GM19023 (cell line): Measurements from ENCODE around the gene CRMP1.
"Not testable (repeated sequence)": the region's sequence is repeated elsewhere in the genome, so short reads cannot be mapped to it uniquely, and the experiment has no call there.

ENCODE experiments used
- ATAC-seq: cut with Tn5 transposase; IDR thresholded peaks from one replicate; pipeline ENCODE4 v1.9.1; 2021; ENCODE audit warnings: mild to moderate bottlenecking, moderate library complexity; ENCODE audit not compliant: unreplicated experiment

The CRMP1 gene

DNA sequence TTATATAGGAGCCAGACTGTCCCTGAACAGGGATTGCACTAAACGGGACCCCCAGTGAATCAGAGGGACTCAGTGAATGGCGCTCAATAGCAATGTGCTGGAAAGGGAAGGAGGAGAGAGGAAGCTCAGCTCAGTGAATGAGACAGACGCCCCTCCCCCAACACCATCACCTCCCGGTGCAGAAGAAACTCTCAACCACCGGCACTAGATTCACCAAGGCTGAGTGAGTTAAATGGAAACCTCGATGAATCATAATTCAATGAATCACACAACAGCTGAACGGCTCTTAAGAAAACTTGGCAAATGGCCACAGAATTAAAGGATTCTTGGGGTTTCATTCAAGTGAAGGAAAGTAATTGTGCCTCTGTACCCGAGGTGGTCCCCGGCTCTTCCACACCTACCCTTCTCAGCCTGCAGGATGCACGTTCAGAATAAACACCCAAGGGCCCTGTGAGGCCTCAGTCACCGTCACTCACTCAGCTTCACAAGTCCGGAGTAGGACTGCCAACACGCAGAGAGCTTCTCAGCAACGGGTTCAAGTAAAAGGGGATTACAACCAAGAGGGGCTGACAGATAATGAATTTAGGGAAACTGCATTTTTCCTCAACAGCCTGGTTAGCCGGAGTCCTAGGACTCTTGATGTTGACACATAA lies 29.3 kb downstream of the CRMP1 start:
- no peak for ATAC-seq

DNA sequence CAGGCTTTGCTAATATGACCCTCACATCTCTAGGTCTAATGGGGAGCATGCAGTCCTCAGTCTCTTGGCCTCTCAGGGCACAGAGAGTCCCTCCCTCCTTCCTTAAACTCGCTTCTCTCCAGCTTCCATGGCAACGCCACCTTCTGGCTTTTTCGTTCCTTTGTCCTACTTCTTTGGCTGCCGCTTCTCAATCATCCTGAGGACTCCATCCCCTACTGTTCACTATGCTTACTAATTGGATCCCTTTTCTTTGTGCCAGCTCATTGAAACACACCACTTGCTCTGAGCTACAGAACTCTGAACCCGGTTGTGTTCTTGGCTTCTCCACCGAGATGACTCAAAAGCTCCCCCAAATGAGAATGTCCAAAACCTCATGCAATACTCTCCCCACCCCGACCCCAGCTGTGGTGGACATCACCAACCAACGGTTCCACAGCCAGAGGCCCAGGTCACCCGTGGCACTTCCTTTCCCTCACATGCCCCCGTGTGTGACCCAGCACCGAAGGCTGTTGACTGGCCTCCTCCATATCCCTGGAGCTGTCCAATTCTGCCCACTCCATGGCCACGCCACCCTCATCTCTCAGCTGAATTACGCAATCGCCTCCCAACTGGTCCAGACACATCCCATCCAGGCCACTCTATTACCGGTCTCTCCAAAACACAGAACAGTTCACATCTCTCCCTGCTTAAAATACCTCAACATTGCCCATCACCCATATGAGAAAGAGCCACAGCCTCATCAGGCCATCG lies 34.7 kb downstream of the CRMP1 start:
- ATAC-seq = no peak

DNA sequence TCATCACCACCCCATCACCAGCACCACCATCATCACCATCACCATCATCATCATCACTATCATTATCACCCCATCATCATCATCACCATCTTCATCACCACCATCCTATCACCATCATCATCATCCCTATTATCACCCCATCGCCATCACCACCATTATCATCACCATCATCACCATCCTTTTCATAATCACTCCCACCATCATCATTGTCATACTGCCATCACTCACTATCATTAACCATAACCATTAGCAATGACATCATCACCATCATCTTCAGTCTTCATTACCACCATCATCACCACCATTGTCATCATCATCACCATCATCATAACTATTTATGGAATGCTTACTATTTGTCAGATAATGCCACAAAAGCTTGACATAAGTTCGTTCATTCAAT lies 35.7 kb downstream of the CRMP1 start:
- ATAC-seq = no peak

DNA sequence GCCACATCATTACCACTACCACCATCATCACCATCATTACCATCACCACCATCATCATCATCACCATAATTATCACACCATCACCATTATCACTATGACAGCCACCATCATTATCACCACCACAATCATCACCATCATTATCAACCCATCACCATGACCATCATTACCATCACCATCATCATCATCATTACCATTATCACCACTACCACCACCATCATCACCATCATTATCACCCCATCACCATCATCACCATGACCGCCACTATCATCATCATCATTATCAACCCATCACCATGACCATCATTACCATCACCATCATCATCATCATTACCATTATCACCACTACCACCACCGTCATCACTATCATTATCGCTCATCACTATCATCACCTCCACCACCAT lies 36.5 kb downstream of the CRMP1 start:
- not testable (repeated sequence) for ATAC-seq

DNA sequence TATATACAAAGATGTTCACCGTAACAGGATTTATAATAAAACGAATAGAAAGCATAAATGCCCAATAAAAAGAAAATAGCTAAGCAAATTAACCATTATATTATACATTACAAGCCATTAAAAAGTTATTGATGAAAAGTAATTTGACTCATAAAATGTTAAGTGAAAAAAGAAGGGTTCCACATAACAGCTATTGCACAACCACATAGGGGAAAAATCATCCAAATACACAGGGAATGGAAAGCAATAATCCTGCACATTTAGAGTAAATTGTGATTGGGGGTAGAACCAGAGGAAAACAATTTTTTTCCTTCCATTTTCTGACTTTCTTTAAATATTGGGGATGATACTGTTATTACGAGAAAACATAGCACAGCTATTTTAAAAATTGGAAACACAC lies 38.0 kb downstream of the CRMP1 start:
- no peak for ATAC-seq

- ATAC-seq = no peak
Observed at GRCh38 chr4:5852523-5853202, 40.2 kb downstream of the CRMP1 start.

DNA sequence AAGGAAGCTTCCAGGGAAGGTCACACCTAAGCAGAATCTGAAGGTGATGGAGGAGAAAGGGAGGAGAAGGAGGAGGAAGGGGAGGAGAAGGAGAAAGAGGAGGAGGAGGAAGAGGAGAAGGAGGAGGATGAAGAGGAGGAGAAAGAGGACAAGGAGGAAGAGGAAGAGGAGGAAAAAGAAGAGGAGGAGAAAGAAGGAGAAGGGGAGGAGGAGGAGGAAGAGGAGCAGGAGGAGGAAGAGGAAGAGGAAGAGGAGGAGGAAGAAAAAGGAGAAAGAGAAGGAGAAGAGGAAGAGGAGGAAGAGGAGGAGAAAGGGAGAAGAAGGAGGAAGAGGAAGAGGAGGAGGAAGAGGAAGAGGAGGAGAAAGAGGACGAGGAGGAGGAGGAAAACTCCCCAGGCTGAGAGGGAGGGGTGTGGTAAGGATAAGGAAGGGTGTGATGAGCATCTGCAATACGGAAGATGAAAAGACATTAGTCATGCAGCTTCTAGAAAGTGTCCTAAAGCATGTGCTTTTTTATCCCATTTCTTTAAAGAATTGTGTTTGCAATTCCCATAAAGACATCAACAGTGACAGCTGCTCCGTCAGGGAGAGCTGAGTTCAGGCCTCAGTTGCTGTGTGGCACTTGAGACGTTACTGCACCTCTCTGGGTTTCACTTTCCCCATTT lies 41.1 kb downstream of the CRMP1 start:
- ATAC-seq = no peak

GRCh38 chr4:5845035-5845905 lies 47.6 kb downstream of the CRMP1 start:
- no peak for ATAC-seq

- ATAC-seq = no peak
Observed at GRCh38 chr4:5843573-5844530, 49.0 kb downstream of the CRMP1 start.

DNA sequence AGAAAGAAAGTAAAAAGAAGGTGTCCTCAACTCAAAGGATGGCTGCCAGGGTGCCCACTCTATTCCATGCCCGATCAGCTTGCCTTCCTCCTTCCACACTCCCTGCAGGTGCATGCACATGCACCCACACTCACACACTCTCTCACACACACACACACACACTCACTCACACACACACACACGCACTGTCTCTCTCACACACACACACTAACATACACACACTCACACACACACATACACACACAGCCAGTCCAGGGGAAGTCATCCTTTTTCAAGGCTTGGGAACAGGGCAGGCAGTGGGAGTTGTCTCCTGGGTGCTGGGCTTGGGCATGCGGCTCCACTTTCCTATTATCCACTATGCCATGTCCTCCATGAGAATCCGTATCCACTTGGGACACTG lies 50.4 kb downstream of the CRMP1 start:
- no peak for ATAC-seq

DNA sequence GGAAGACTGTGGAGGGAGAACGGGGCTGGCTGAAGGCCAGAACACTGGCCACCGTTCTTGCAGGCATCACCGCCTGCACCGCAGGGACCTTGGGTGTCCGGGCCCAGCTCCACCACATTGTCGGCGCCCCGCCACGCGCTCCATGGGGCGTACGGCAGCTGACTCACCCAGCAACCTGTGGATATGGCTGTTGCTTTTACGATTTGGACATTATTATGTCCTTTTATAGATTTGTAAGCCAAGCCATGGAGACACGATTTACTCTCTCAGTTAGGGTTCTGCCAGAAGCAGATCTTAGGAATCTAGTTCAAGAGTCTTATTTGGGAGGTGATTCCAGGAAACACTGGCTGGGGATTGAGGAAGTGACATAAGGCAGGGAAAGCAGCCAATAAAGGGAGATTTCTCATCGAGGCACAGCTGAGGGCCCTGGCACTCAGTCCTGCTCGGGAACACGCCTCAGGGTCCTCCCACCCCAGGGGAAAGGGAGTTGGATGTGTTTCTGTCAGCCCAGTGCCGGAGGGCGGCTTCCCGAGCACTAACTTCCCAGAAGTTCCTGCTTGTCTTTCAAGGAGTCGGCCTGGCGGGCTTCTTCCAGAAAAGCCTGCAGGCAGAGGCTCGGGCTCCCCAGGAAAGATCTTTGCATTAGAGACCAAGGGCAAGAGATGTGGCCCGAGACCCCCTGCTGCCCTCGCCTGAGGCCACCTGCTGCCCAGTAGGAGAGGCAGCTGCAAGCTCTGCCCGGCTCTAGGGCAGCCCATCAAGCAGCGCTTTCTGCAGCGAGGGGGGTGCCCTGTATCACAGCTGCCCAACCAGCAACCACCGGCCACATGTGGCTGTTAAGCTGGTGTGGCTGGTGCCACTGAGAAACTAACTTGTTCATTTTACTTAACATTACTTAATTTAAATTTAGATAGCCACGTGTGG lies 52.9 kb downstream of the CRMP1 start:
- no peak for ATAC-seq

DNA sequence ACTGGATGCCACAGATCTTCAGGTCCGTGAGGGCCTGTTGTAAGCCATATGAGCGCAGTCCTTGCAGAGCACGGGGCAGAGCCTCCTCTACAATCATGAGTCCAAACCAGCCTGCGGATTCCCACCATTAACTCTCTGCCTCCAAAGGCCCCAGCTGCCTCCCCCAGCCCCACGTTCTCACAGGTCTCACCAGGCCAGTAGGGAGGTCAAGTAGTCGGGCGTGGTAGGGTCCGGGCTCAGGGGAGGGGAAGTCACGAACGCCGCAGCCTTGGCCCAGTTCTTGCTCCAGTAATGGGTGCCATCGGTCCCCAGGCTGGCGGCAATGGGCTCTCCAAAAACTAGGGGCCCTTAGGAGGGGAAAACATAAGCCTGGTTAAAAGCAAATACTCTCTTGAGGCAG lies 53.6 kb downstream of the CRMP1 start:
- no peak for ATAC-seq

- not testable (repeated sequence) for ATAC-seq
Observed at GRCh38 chr4:5837483-5837882, 55.4 kb downstream of the CRMP1 start.

DNA sequence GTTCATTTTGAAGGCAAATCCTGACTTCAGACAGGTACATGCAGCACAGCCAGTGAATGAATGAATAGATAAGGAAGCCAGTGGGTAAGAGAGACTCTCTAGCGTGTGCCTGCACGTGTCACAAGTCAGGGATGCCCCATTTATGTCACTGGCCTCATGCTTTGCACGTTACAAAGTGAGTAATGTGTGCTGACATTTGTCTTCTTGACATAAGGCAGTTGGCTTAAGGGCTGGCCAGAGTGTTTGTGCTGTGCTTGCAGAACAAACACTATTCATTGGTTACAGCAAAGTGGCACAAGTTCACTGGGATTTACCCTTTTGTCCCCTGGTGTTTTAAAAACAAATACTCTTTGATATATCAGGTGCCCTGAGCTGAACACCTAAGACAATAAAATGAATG lies 55.9 kb downstream of the CRMP1 start:
- no peak for ATAC-seq

DNA sequence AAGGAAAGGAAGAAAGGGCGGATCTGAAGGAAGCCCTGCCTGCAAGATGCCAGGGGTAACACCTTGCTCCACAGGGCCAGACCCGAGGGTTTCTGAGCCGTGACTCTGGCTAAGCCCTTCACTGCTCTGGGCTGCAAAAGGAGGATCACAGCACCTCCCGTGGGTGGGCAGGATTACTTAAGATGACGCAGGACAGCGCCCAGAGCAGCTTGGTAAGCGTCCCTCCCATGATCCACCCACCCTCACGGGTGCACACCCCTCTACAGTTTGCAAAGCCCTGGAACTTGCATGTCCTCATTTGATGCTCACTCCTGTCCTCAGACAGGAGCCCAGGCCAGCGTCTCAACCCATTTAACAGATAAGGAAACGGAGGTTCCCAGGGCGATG lies 64.9 kb downstream of the CRMP1 start:
- ATAC-seq = no peak

- no peak for ATAC-seq
Observed at GRCh38 chr4:5827108-5828004, 65.5 kb downstream of the CRMP1 start.

GRCh38 chr4:5826437-5827107 lies 66.3 kb downstream of the CRMP1 start:
- no peak for ATAC-seq
